Liver (tissue), 3 donors: ENCODE measurements around the gene ANAPC7.
"Not testable (repeated sequence)": the region's sequence is repeated elsewhere in the genome, so short reads cannot be mapped to it uniquely, and the experiment has no call there.

ENCODE experiments used
- ATF3 ChIP-seq: IDR thresholded peaks from 2 replicates; pipeline ENCODE4 v1.6.1; 2016; ENCODE audit warnings: antibody characterized with exemption
- CTCF ChIP-seq: fragments of 150-350 bp; IDR thresholded peaks from 2 replicates; pipeline ENCODE4 v1.5.1; 2017; ENCODE audit warnings: improper control_type of control experiment, low read depth, low read length; ENCODE audit not compliant: missing input control
- GABPA ChIP-seq, 2 donors: IDR thresholded peaks in 1 of 2; conservative IDR thresholded peaks in 1 of 2; 2 replicates each; pipeline ENCODE4 v1.6.1; 2016; ENCODE audit warnings: antibody characterized with exemption in 2 of 2, mild to moderate bottlenecking in 1 of 2, moderate library complexity in 1 of 2
- MAX ChIP-seq: IDR thresholded peaks from 2 replicates; pipeline ENCODE4 v1.6.1; 2016; ENCODE audit warnings: antibody characterized with exemption
- REST ChIP-seq: IDR thresholded peaks from 2 replicates; pipeline ENCODE4 v1.6.1; 2016; ENCODE audit warnings: antibody characterized with exemption, mild to moderate bottlenecking
- SP1 ChIP-seq: IDR thresholded peaks from 2 replicates; pipeline ENCODE4 v1.6.1; 2018; ENCODE audit warnings: antibody characterized with exemption, mild to moderate bottlenecking
- TAF1 ChIP-seq: conservative IDR thresholded peaks from 2 replicates; pipeline ENCODE4 v1.6.1; 2016; ENCODE audit warnings: antibody characterized with exemption, mild to moderate bottlenecking
- ZBTB33 ChIP-seq: IDR thresholded peaks from 2 replicates; pipeline ENCODE4 v1.6.1; 2016; ENCODE audit warnings: antibody characterized with exemption
- donor health status: healthy.
- donor health status: healthy.

GRCh38 chr12:110358384-110359097 is 45.0 kb downstream of the ANAPC7 start:
- peak; percentile 24 for TF ChIP-seq CTCF
- not testable (repeated sequence) for TF ChIP-seq REST; SP1; GABPA (IDR thresholded peaks at IDR 0.05 in 1 of 2, conservative IDR thresholded peaks at IDR 0.05 in 1 of 2); ZBTB33; TAF1; MAX; ATF3
